Omental fat pad (tissue), 4 donors: ENCODE measurements around the gene ST3GAL5. TPM values are rescaled to one million over a fixed set of nuclear protein-coding genes. Genes with fewer than 3 reads are reported as not detected.
"Not testable (repeated sequence)": the region's sequence is repeated elsewhere in the genome, so short reads cannot be mapped to it uniquely, and the experiment has no call there.

Source experiments
- ATAC-seq: fragments of 150-250 bp; one replicate; pipeline ENCODE4 v1.9.1; 2016; ENCODE audit warnings: mild to moderate bottlenecking, moderate library complexity; ENCODE audit not compliant: low FRiP score
- DNase-seq: peaks from one replicate; pipeline ENCODE4 v3.0.0-alpha.2; 2019; ENCODE audit warnings: low spot score
- CTCF ChIP-seq, 3 donors: fragments of 450-650 bp; IDR thresholded peaks; one replicate each; pipeline ENCODE4 v1.5.1; 2016 to 2017; ENCODE audit warnings: antibody characterized with exemption in 3 of 3, mild to moderate bottlenecking in 3 of 3, moderate library complexity in 2 of 3
- total RNA-seq, 4 donors: library from RNA; depleted of rRNA; stranded (reverse); fragments of >200 nt; gene quantifications; one replicate each; pipeline ENCODE4 v1.1.0, GENCODE V29; 2016

The ST3GAL5 gene
- total RNA-seq, 4 donors from 2014 or later, result 41.7 to 89.5 (median 59.4) TPM

- no peak for TF ChIP-seq CTCF (IDR thresholded peaks at IDR 0.05)
- ATAC-seq (peak; percentile 70), DNase-seq (no peak)
These were observed 45.2 kb upstream of the ST3GAL5 start for GRCh38 chr2:85933753-85934594.

DNA sequence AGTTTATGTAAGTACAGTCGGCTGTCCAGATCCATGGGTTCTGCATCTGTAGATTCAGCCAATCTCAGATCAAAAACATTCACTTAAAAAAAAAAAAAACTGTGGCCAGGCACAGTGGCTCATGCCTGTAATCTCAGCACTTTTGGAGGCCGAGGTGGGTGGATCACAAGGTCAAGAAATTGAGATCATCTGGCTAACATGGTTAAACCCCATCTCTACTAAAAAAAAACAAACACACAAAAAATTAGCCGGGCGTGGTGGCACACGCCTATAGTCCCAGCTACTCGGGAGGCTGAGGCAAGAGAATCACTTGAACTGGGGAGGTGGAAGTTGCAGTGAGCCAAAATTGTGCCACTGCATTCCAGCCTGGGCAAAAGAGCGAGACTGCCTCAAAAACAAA, 42.4 kb upstream of the ST3GAL5 start:
- ATAC-seq, DNase-seq: not testable (repeated sequence)

DNA sequence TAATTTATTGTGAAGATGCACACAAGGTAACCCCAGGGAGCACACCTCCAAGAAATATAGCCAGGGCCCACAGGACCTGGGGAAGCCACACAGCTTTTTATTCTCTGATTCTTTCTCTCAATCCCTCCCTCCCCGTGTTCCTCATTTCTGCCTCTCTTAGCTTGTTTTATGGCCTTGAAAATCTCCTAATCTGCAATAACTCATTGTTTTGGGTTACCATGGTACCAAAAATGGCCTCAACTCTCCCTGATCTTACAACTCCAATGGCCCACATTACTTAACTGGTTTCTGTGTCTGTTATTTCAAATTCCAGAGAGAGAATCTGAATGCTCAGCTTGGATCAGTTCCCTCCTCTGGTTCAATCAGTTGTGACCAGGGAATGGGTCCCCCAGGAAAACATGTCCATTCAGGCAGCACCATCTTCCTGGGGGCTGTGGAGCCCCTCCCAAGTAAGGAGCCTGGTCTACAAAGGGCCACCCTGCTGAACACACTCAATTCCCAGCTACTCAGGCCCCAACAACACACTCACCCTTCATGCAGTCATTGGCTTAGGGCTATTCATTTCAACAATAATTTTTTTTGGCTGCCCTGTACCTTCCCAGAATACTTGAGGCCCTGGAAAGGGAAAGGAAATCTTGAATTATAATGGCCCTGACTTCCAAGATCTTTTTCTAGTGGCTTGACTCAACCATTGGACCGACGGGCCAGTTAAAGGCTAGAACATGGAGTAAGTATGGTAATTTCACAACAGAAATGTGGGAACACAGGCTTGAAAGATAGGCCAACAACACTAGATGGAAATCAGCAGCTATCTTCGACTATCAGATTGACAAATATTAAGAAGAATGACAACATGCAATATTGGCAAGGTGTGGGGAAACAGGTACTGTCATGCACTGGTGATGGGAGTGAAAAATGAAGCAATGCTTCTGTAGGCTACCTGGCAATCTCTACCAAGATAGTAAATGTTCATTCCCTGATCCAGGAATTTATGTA, 41.6 kb upstream of the ST3GAL5 start:
- TF ChIP-seq CTCF (IDR thresholded peaks at IDR 0.05), result no peak
- ATAC-seq (no peak), DNase-seq (no peak)

GRCh38 chr2:85929096-85930050, 40.6 kb upstream of the ST3GAL5 start:
- no peak for TF ChIP-seq CTCF (IDR thresholded peaks at IDR 0.05)
- DNase-seq (no peak), ATAC-seq (no peak)

DNA sequence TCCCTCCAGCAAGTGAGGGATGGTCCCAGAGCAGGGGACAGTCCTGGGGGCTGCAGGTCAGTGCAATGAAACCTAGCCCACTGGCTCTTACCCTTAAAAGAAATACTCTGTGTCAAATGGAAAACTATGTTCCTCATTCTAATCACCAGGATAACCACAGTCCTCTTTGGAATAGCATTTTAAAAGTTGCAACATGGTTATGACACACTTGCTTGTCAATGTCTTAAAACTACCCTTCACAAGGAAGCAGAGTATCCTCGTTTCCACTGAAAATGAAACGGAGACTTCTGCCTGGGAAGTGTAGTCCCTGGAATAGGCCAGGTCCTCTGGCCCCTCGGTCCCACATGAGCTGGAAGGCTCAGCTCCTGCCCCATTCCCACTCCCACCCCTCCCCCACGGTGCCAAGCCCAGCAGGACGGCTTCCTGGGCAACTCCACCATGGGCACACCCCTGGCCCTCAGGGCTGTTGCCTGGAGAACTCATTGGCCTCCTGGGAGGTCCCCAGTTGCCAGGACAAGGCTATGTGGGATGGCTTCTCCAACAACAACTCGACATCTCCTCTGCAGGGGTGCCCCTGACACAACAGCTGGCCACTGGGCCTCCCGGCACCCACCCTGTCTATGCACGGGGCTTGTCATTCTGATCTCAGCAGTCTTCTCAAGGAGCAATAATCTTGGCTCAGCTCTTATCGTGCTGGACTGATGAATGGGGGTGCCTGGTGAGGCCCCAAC, 38.3 kb upstream of the ST3GAL5 start:
- no peak for DNase-seq
- no peak for TF ChIP-seq CTCF (IDR thresholded peaks at IDR 0.05)
- ATAC-seq, result peak; percentile 37

- no peak for DNase-seq
- no peak for TF ChIP-seq CTCF (IDR thresholded peaks at IDR 0.05)
- no peak for ATAC-seq
These were observed 37.7 kb upstream of the ST3GAL5 start for GRCh38 chr2:85926526-85926925.
